OCI-LY3 (cell line): ENCODE data around the gene WASF2.

Source experiments
- CTCF ChIP-seq: fragments of 200-600, 300-600 bp; sonication (generic); IDR thresholded peaks from 2 replicates; pipeline ENCODE4 v1.5.1; 2014; ENCODE audit warnings: antibody characterized with exemption, low read length, low read depth
- EZH2phosphoT487 ChIP-seq: fragments of 200-600 bp; shearing (Covaris generic); IDR thresholded peaks from 2 replicates; pipeline ENCODE4 v1.6.1; 2018; ENCODE audit warnings: antibody characterized with exemption, mixed run types, low read depth

DNA sequence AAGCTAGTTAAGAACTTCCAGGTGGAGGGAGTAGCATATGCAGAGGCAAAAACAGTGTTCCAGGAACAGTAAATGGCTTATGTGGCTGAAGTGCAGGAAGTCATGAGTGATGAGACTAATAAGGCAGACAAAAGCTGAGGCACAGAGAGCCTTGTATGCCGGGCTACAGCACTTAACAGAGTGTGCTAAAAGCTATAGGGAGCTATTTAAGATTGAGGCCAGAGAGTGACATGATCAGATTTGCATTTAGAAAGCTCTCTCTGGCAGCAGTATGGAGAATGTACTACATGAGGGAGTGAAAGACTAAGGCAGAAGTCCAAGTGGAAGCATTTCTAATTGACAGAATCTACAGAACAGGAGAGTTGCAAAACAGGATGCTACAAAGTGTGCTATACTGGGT, 38.6 kb downstream of the WASF2 start:
- TF ChIP-seq EZH2phosphoT487 (no peak), CTCF (no peak)
